Measurements from ENCODE around the gene ZFP69. TPM values are rescaled to one million over a fixed set of nuclear protein-coding genes. Genes with fewer than 3 reads are reported as not detected.
A peak's percentile ranks its signal among the peaks of the same experiment; 100 is the strongest.
"Not testable (repeated sequence)": the region's sequence is repeated elsewhere in the genome, so short reads cannot be mapped to it uniquely, and the experiment has no call there.

ZFP69 gene
- total RNA-seq, 3 donors from 2014 or later = 2.6 to 3.7 (median 2.7) TPM

DNA sequence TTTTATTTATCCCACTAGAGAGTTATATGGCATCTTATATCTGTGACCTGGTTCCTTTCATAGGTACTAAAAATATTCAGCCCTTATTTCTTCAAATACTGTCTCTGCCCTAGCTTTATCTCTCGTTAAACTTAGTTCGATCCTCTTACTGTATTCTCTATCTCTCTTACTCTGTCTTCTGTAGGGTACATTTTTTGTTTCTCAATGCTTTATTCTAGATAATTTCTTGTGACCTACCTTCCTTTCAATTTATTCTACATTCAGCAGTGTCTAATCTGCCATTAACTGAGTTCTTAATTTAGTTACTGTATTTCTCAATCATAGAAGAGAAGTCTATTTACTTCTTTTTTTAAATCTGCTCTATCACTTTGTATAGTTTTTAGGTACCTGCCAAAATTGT lies 1.8 kb upstream of the ZFP69 start:
- ATAC-seq (no peak), DNase-seq (no peak)
- H3K4me1 Mint-ChIP-seq (ENCODE audit: low read depth) = peaks cover 19% of the 10 kb centered on the region
- H3K9me3 Mint-ChIP-seq = peaks cover 33% of the 10 kb centered on the region
- H3K27me3 Mint-ChIP-seq (ENCODE audit: low read depth) = no peaks in the 10 kb centered on the region
- H3K36me3 Mint-ChIP-seq (ENCODE audit: insufficient read depth) = peaks cover 17% of the 10 kb centered on the region
- no peak overlapping the region for H3K4me3 Mint-ChIP-seq

DNA sequence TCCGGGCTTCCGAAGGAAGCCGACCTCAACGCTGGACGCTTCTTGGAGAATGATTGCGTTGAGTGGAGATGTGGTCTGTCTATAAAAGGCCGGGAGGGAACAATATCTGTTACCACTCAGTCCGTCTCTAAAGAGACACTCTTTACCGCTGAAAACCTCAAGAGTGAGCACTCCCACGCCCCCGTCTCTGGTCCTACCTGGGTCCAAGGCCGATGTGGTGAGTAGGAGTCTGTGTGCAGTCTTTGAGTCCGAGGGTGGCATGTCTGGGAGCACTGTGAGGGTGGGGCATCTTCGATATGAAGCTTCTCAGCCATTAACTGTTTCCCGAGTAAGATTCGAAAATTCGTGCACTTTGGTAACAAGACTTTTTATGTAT lies 576 bp downstream of the ZFP69 start:
- Mint-ChIP-seq H3K36me3 (ENCODE audit: insufficient read depth) (peaks cover 28% of the 10 kb centered on the region), H3K9me3 (peaks cover 29% of the 10 kb centered on the region), H3K4me1 (ENCODE audit: low read depth) (peaks cover 19% of the 10 kb centered on the region), H3K27me3 (ENCODE audit: low read depth) (no peaks in the 10 kb centered on the region), H3K4me3 (peak overlapping the region; percentile 80)
- DNase-seq (peak; percentile 16), ATAC-seq (peak; percentile 27 to 56)

DNA sequence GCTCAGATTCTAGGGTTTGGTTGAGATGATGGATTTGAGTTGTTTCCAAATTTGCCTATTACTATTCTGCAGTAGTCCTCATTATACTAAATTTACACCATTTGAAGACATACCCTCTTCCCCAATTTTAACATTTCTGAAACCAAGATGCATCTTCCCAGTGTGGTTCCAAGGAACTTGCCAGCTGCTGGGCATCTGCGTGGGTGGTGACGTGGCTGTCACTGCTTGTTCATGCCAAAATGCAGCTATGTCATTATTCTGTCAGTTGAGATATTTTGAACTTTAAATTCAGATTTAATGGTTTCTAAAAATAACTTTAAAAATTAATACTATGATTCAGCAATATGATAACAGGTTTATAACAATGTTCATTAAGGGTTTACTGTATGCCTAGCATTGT lies 1.2 kb downstream of the ZFP69 start:
- peak overlapping the region; percentile 80 for H3K4me3 Mint-ChIP-seq
- H3K9me3 Mint-ChIP-seq = peaks cover 26% of the 10 kb centered on the region
- peaks cover 19% of the 10 kb centered on the region for H3K4me1 Mint-ChIP-seq (ENCODE audit: low read depth)
- peaks cover 31% of the 10 kb centered on the region for H3K36me3 Mint-ChIP-seq (ENCODE audit: insufficient read depth)
- DNase-seq (no peak), ATAC-seq (no peak)
- no peaks in the 10 kb centered on the region for H3K27me3 Mint-ChIP-seq (ENCODE audit: low read depth)

DNA sequence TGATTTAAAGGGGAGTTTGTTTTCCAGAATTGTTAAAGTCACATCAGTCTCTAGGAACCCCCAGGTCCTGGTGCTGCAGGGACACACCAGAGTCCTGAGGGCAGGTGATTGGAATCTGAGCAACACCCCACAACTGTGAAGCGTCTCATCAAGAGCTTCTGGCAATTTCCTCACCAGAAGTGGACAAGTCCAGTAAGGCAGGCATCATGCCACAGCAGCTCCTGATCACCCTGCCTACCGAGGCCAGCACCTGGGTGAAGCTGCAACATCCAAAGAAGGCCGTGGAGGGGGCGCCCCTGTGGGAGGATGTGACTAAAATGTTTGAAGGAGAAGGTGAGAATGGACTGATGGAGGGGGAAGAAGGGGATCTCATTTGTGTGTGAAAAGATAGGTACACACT lies 2.1 kb downstream of the ZFP69 start:
- no peaks in the 10 kb centered on the region for H3K27me3 Mint-ChIP-seq (ENCODE audit: low read depth)
- peaks cover 21% of the 10 kb centered on the region for H3K9me3 Mint-ChIP-seq
- DNase-seq = no peak
- peaks cover 36% of the 10 kb centered on the region for H3K36me3 Mint-ChIP-seq (ENCODE audit: insufficient read depth)
- no peak for ATAC-seq
- H3K4me3 Mint-ChIP-seq = no peak overlapping the region
- peaks cover 19% of the 10 kb centered on the region for H3K4me1 Mint-ChIP-seq (ENCODE audit: low read depth)

DNA sequence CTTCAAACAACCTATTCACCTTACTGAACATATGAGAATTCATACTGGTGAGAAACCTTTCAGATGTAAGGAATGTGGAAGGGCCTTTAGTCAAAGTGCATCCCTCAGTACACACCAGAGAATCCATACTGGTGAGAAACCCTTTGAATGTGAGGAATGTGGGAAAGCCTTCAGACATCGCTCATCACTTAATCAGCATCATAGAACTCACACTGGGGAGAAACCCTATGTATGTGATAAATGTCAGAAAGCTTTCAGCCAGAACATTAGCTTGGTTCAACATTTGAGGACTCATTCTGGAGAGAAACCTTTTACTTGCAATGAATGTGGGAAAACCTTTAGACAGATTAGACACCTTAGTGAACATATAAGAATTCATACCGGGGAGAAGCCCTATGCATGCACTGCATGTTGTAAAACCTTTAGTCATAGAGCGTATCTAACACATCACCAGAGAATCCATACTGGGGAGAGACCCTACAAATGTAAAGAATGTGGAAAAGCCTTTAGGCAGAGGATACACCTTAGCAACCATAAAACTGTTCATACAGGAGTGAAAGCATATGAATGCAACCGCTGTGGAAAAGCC lies 18.3 kb downstream of the ZFP69 start:
- Mint-ChIP-seq H3K27me3 (ENCODE audit: low read depth) (no peaks in the 10 kb centered on the region), H3K36me3 (ENCODE audit: insufficient read depth) (peaks cover 66% of the 10 kb centered on the region), H3K4me3 (no peak overlapping the region), H3K9me3 (peaks cover 60% of the 10 kb centered on the region), H3K4me1 (ENCODE audit: low read depth) (no peaks in the 10 kb centered on the region)
- DNase-seq = no peak
- ATAC-seq = no peak

DNA sequence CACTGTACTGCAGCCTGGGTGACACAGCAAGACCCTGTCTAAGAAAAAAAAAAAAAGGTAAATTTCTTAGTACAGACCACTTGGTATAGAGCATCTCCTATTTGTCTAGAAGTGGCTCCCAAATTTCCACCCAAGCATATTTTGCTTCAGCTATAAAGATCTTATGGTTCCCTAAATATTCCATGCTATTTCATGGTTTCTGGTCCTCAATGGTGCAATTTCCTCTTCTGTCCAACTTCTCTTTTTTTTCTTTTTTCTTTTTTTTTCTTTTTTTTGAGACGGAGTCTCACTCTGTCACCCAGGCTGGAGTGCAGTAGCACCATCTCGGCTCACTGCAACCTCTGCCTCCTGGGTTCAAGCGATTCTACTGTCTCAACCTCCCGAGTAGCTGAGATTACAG lies 25.6 kb downstream of the ZFP69 start:
- H3K4me1 Mint-ChIP-seq (ENCODE audit: low read depth); H3K27me3 Mint-ChIP-seq (ENCODE audit: low read depth); ATAC-seq; DNase-seq; H3K4me3 Mint-ChIP-seq: not testable (repeated sequence)
- H3K9me3 Mint-ChIP-seq = peaks cover 42% of the 10 kb centered on the region
- peaks cover 46% of the 10 kb centered on the region for H3K36me3 Mint-ChIP-seq (ENCODE audit: insufficient read depth)

DNA sequence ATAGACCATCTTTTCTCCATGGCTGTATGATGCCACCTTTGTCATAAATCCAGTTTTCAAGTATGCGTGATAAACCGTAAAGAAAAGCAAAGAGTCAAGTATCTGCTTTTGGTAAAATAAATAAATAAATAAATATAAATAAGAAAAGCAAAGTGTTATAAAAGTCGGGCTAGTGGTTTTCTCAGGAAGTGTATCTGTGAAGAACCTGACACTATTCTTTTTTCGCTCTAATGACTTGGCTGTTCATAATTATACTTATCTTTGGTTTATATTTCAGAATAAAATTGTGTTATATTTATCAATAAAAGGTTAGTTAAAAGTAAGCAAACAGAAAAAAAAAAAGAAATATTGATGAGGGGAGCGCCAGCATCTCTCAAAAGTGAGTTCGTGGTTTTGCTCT lies 30.9 kb downstream of the ZFP69 start:
- no peak for DNase-seq
- ATAC-seq = no peak
- Mint-ChIP-seq H3K4me3 (peak overlapping the region; percentile 90), H3K27me3 (ENCODE audit: low read depth) (no peaks in the 10 kb centered on the region), H3K4me1 (ENCODE audit: low read depth) (peaks cover 9% of the 10 kb centered on the region), H3K9me3 (peaks cover 36% of the 10 kb centered on the region), H3K36me3 (ENCODE audit: insufficient read depth) (peaks cover 35% of the 10 kb centered on the region)

DNA sequence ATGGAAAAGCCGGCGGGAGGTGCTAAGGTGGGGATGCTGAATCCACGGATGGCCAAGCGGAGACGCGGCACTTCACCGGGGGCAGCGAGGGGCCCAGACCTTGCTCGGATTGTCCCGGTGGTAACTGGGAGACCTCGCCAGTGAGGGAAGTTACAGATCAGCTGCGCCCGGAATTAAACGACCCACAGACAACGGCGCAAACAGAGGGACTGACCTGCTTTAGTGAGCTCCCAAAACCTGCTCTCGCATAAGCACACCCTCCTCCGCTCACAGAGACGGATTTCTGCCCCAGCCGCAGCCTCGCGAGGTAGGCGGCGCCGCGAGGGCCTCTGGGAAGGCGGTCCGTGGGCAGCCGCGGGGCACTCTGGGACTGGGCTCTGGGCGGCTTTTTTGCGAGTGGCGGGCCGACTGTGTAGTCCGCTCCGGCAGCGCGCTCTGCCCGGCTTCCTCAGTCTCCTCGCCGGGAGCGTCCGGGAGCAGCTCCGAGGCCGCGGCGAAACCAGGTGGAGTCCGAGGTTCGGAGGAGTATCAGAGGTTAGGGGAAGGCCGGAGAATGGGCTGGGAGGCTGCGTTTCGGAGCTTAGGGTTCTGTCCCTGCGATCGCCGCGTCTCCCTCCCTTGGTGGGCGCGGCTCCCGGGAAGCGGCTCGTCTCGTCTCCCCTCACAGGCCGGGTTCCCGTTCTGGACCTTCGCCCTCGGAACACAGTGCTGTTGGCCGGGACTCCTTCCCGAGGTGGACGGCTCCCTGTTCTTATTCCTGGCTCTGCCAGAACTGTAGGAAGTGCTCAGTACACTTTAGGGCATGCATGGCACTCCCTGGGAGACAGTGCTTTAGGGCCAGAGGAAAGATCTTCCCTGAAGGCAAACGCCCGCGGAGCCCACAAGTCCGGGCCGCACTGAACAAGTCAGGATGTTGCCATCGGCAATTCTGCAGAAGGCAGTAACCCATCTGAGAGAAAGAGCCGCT lies 31.6 kb downstream of the ZFP69 start, which contains the start of gene EXO5:
TSS of gene EXO5 (plus strand) at position 393 of the 967 bp plus-strand sequence. CDS start 5,778 bp downstream, outside the sequence.
- H3K4me1 Mint-ChIP-seq (ENCODE audit: low read depth) = peaks cover 9% of the 10 kb centered on the region
- H3K9me3 Mint-ChIP-seq = peaks cover 34% of the 10 kb centered on the region
- peak; percentile 99 to 100 for ATAC-seq
- peak; percentile 81 for DNase-seq
- H3K36me3 Mint-ChIP-seq (ENCODE audit: insufficient read depth) = peaks cover 32% of the 10 kb centered on the region
- peak within 1 kb of the TSS; percentile 90 for H3K4me3 Mint-ChIP-seq
- H3K27me3 Mint-ChIP-seq (ENCODE audit: low read depth) = no peaks in the 10 kb centered on the region

DNA sequence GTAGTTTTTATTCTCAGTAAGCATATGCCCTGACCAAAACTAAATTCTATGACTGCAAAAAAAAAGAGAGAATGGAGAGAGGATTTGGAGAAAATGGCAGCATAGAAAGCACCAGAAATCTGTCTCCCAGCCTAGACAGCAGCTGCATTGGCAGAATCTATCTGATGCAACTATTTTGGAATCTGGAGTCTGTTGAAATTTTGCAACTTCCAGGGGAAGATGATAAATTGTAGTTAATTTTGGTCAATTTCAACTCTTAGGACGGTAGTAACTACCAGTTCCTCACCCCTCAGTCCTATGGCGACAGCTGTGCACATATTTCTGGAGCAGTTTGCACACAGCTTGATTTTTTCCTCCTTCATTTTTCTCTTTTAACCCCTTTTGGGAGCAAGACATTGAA lies 42.4 kb downstream of the ZFP69 start:
- Mint-ChIP-seq H3K4me3 (no peak overlapping the region), H3K27me3 (ENCODE audit: low read depth) (peaks cover 3% of the 10 kb centered on the region), H3K9me3 (peaks cover 38% of the 10 kb centered on the region), H3K36me3 (ENCODE audit: insufficient read depth) (peaks cover 15% of the 10 kb centered on the region), H3K4me1 (ENCODE audit: low read depth) (no peaks in the 10 kb centered on the region)
- ATAC-seq (no peak), DNase-seq (no peak)

DNA sequence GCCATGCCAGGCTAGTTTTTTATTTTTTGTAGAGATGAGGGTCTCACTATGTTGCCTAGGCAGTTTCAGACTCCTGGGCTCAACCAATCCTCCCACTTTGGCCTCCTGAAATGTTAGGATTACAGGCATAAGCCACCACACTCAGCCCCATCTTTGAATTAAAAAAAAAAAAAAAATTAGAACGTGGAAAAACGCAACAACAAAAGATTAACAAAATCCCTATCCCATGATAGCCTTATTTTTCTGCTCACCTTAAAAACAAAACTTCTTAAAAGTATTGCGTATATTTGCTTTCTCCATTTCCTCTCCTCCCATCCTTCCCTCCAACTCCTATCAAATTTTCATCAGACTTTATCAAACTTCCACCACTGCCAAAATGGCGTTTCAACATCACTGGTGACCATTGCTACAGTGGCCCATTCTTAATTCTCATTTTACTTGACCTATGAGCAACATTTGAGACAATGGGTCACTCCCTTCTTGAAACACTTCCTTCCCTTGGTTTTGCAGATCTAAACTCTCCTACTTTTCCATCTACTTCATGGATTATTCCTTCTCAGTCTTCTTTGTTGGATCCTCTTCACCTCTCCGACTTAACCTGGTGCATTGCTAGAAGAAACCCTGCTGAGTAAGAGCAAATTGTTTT lies 53.8 kb downstream of the ZFP69 start:
- ATAC-seq = no peak
- peaks cover 7% of the 10 kb centered on the region for H3K27me3 Mint-ChIP-seq (ENCODE audit: low read depth)
- peaks cover 10% of the 10 kb centered on the region for H3K9me3 Mint-ChIP-seq
- H3K4me1 Mint-ChIP-seq (ENCODE audit: low read depth) = peaks cover 24% of the 10 kb centered on the region
- H3K36me3 Mint-ChIP-seq (ENCODE audit: insufficient read depth) = peaks cover 2% of the 10 kb centered on the region
- DNase-seq = no peak
- peak overlapping the region; percentile 94 for H3K4me3 Mint-ChIP-seq

DNA sequence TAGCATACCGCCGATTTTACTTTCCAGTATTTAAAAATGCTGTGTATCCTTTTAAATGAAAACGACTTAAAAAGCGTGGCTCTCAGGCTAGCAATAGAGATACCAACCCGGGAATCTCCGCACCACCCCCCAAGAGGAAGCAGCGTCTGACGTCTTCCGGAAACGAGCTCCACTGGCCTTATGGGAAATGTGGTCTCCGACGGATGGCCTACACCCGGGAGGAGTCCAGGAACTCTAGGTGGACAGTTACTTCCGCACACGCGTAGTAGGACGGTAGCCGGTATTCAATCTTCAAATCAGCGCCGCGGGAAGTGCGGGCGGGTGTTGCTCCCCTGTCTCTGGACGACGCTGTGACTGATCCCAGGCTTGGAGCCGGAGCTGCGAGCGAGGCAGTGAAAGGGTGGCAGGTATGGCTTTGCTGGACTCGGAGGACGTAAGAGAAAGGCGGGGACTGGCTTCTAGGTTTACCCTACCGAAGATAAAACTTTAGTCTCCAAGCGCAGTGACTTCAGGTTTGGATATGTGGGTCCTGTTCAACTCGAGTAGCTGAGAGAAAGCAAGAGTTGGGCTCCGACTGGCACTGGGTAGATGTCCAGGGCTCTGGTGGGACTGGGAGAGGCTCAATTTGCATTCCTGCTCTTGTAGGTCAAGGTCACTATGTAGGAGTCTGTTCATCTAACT lies 54.4 kb downstream of the ZFP69 start, which contains the start of gene ZNF684:
TSS of gene ZNF684 (plus strand) at position 257 of the 681 bp plus-strand sequence. CDS start 1,530 bp downstream, outside the sequence.
- Mint-ChIP-seq H3K27me3 (ENCODE audit: low read depth) (peaks cover under 1% of the 10 kb centered on the region), H3K36me3 (ENCODE audit: insufficient read depth) (peaks cover 2% of the 10 kb centered on the region), H3K9me3 (peaks cover 6% of the 10 kb centered on the region), H3K4me3 (peak within 1 kb of the TSS; percentile 94), H3K4me1 (ENCODE audit: low read depth) (peaks cover 24% of the 10 kb centered on the region)
- DNase-seq (peak; percentile 76), ATAC-seq (peak; percentile 99 to 100)

DNA sequence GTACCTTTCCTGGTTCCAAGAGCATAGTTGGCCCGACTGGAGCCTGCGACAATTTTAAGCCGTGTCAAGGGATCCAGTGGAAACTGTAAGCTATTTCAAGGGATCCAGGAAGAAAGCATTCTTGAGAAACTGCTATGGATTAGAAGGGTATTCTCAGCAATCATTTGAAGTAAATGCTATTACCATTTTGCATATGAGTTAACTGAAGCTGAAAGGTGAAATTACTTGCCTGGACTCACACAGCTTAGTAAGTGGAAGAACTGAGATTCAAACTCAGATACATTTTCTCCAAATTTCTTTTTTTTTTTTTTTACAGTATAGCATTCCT lies 54.9 kb downstream of the ZFP69 start:
- DNase-seq (no peak), ATAC-seq (no peak)
- peaks cover 24% of the 10 kb centered on the region for H3K4me1 Mint-ChIP-seq (ENCODE audit: low read depth)
- H3K4me3 Mint-ChIP-seq = peak overlapping the region; percentile 94
- peaks cover 2% of the 10 kb centered on the region for H3K36me3 Mint-ChIP-seq (ENCODE audit: insufficient read depth)
- no peaks in the 10 kb centered on the region for H3K27me3 Mint-ChIP-seq (ENCODE audit: low read depth)
- H3K9me3 Mint-ChIP-seq = peaks cover 6% of the 10 kb centered on the region

DNA sequence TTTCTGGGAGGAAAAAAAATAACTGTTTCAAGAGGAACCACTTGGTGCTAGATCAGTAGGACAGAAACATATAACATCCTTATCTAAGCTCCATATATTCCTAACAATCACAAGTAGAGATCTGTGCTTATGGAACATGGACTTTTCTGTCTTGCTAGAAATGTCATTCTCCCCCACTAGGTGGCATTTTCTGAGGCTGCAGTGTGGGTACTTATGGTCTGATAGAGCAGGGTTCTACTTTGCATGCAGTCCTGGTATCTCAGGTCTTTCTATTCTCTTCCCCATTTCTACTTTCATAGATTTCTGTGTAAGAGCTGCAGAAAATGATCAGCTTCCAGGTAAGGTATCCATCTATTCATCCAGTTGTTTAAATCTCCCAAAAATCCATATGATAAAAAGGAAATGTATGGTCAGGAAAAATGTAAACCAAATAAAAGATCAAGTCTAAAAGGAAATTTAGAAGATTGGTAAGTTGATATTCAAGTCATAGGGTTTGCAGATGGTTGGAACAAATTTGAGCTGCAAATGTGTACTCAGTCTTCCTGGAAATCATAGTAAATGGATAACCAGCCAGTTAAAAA lies 55.8 kb downstream of the ZFP69 start:
- ATAC-seq = no peak
- Mint-ChIP-seq H3K27me3 (ENCODE audit: low read depth) (no peaks in the 10 kb centered on the region), H3K4me3 (peak overlapping the region; percentile 94), H3K4me1 (ENCODE audit: low read depth) (peaks cover 24% of the 10 kb centered on the region), H3K9me3 (peaks cover 6% of the 10 kb centered on the region), H3K36me3 (ENCODE audit: insufficient read depth) (peaks cover 5% of the 10 kb centered on the region)
- no peak for DNase-seq

DNA sequence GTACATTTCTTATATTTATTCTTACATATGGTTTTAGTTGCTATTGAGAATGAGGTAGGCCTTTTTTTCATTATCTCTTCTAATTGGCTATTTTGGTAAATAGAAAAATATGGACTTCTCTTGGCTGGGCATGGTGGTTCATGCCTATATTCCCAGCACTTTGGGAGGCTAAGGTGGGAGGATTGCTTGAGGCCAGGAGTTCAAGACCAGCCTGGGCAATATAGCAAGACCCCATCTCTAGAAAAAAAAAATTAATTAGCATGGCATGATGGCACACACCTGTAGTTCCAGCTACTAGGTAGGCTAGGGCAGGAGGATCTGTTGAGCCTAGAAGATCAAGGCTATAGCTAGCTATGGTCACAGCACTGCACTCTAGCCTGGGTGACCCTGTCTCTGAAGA lies 57.5 kb downstream of the ZFP69 start:
- Mint-ChIP-seq H3K27me3 (ENCODE audit: low read depth) (no peaks in the 10 kb centered on the region), H3K36me3 (ENCODE audit: insufficient read depth) (peaks cover 5% of the 10 kb centered on the region), H3K4me1 (ENCODE audit: low read depth) (peaks cover 24% of the 10 kb centered on the region), H3K4me3 (no peak overlapping the region), H3K9me3 (peaks cover 6% of the 10 kb centered on the region)
- DNase-seq (no peak), ATAC-seq (no peak)

Data from activated T-cell treated with anti-CD3 and anti-CD28 coated beads, Interleukin-2, amount 50 U/mL, for 4 hours (primary cell).